OCI-LY7 (cell line): Measurements from ENCODE around the gene NPAS4. TPM values are rescaled to one million over a fixed set of nuclear protein-coding genes. Genes with fewer than 3 reads are reported as not detected.

Experiments used
- BruUV-seq: library from RNA; stranded (reverse); fragments of 400-500 nt; replicated peaks from 2 replicates; lab custom pipeline; 2021; lab: Mats Ljungman, UMichigan
- CTCF ChIA-PET: fragments of 300-600 bp; sonication (Branson Sonifier 250); formaldehyde crosslinking; loops from one replicate; lab custom pipeline; 2022; ENCODE audit warnings: antibody characterized with exemption; ENCODE audit not compliant: unreplicated experiment; lab: Charles Lee
- POLR2A ChIA-PET: fragments of 300-600 bp; sonication (Branson Sonifier 250); formaldehyde crosslinking; loops from one replicate; lab custom pipeline; 2022; ENCODE audit warnings: antibody characterized with exemption; lab: Charles Lee
- DNase-seq: peaks from one replicate; pipeline ENCODE4 v3.0.0-alpha.2; 2015; ENCODE audit warnings: low spot score
- H2AFZ ChIP-seq: fragments of 200-600 bp; sonication (generic), shearing (Covaris generic); 2 replicates; pipeline ENCODE4 v1.6.1; 2014; ENCODE audit warnings: mild to moderate bottlenecking, antibody characterized with exemption, low read length, moderate library complexity
- H3K27ac ChIP-seq: fragments of 200-600 bp; sonication (generic); 2 replicates; pipeline ENCODE4 v1.5.1; 2014; ENCODE audit warnings: mixed run types, low read depth, mild to moderate bottlenecking, moderate library complexity, low read length, inconsistent platforms; ENCODE audit not compliant: poor library complexity, severe bottlenecking
- H3K36me3 ChIP-seq: fragments of 200-600 bp; sonication (generic); 2 replicates; pipeline ENCODE4 v1.6.1; 2014; ENCODE audit warnings: mild to moderate bottlenecking, antibody characterized with exemption, low read length, moderate library complexity, mixed read lengths; ENCODE audit not compliant: insufficient read depth
- H3K4me1 ChIP-seq: fragments of 200-600 bp; sonication (generic); 2 replicates; pipeline ENCODE4 v1.5.1; 2014; ENCODE audit warnings: mild to moderate bottlenecking, low read length; ENCODE audit not compliant: insufficient read depth, poor library complexity, severe bottlenecking
- H3K4me2 ChIP-seq: fragments of 200-600 bp; sonication (generic); 2 replicates; pipeline ENCODE4 v1.6.1; 2014; ENCODE audit warnings: mild to moderate bottlenecking, low read length
- H3K4me3 ChIP-seq: fragments of 200-600 bp; sonication (generic); 2 replicates; pipeline ENCODE4 v1.5.1; 2014; ENCODE audit warnings: mild to moderate bottlenecking, low read depth, low read length; ENCODE audit not compliant: poor library complexity, severe bottlenecking
- H3K79me2 ChIP-seq: fragments of 200-600 bp; sonication (generic); 2 replicates; pipeline ENCODE4 v1.6.1; 2016; ENCODE audit warnings: low read depth, mild to moderate bottlenecking, low read length, moderate library complexity, mixed read lengths; ENCODE audit not compliant: insufficient read depth
- H3K9me2 ChIP-seq: fragments of 200-600 bp; sonication (generic); 2 replicates; pipeline ENCODE4 v1.6.1; 2016; ENCODE audit warnings: mild to moderate bottlenecking, low read length, mixed read lengths; ENCODE audit not compliant: insufficient read depth
- H3K9me3 ChIP-seq: fragments of 200-600 bp; sonication (generic); 2 replicates; pipeline ENCODE4 v1.6.1; 2014; ENCODE audit warnings: mild to moderate bottlenecking, mixed run types, low read length, mixed read lengths
- H4K20me1 ChIP-seq: fragments of 200-600 bp; sonication (generic); 2 replicates; pipeline ENCODE4 v1.6.1; 2014; ENCODE audit warnings: mild to moderate bottlenecking, antibody characterized with exemption, low read length, moderate library complexity, mixed read lengths; ENCODE audit not compliant: insufficient read depth
- EZH2phosphoT487 ChIP-seq: fragments of 200-600 bp; sonication (generic); IDR thresholded peaks from 2 replicates; pipeline ENCODE4 v1.6.1; 2018; ENCODE audit warnings: low read depth, borderline replicate concordance, mild to moderate bottlenecking, mixed run types, antibody characterized with exemption, low read length, moderate library complexity, mixed read lengths
- intact Hi-C: fragments of 100-400 bp; cut with micrococcal nuclease; formaldehyde crosslinking; loops from one replicate; pipeline ENCODE4 v1.10.0; 2022; ENCODE audit not compliant: unreplicated experiment
- small RNA-seq: library from RNA; depleted of rRNA; stranded (forward); fragments of <200 nt; gene quantifications from one replicate; pipeline ENCODE3, GENCODE V24; 2014
- total RNA-seq, 2 experiments: library from RNA; depleted of rRNA in 1 of 2; stranded (reverse); fragments of >200 nt in 1 of 2; shearing (Covaris generic) in 1 of 2; gene quantifications; 2 replicates each; pipeline ENCODE4 v1.2.3, GENCODE V29; 2014 to 2022
- TF ChIP-seq, protein P1 (sequence below): fragments of 200-600 bp; sonication (generic); conservative IDR thresholded peaks from 2 replicates; pipeline ENCODE4 v1.5.1; 2014; ENCODE audit warnings: mild to moderate bottlenecking, antibody characterized with exemption, low read length, moderate library complexity, mixed read lengths

The NPAS4 gene
- total RNA-seq, 2 experiments from 2014 or later, result not detected

- no peak overlapping the region for H3K4me2 ChIP-seq
- H3K36me3 ChIP-seq, result no peaks in the 10 kb centered on the region
- no peaks in the 10 kb centered on the region for H4K20me1 ChIP-seq
- ChIA-PET CTCF (no interaction called here), POLR2A (no interaction called here)
- H3K4me3 ChIP-seq, result no peak overlapping the region
- H3K9me3 ChIP-seq, result no peaks in the 10 kb centered on the region
- no peak overlapping the region for H2AFZ ChIP-seq
- no peak overlapping the region for H3K27ac ChIP-seq
- H3K79me2 ChIP-seq, result peaks cover under 1% of the 10 kb centered on the region; the same call in 1 of the 2 replicates
- H3K9me2 ChIP-seq, result no peaks in the 10 kb centered on the region
- TF ChIP-seq EZH2phosphoT487, result no peak
- TF ChIP-seq, protein P1, sequence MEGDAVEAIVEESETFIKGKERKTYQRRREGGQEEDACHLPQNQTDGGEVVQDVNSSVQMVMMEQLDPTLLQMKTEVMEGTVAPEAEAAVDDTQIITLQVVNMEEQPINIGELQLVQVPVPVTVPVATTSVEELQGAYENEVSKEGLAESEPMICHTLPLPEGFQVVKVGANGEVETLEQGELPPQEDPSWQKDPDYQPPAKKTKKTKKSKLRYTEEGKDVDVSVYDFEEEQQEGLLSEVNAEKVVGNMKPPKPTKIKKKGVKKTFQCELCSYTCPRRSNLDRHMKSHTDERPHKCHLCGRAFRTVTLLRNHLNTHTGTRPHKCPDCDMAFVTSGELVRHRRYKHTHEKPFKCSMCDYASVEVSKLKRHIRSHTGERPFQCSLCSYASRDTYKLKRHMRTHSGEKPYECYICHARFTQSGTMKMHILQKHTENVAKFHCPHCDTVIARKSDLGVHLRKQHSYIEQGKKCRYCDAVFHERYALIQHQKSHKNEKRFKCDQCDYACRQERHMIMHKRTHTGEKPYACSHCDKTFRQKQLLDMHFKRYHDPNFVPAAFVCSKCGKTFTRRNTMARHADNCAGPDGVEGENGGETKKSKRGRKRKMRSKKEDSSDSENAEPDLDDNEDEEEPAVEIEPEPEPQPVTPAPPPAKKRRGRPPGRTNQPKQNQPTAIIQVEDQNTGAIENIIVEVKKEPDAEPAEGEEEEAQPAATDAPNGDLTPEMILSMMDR, result no peak
- BruUV-seq, result no TSS peak
- H3K4me1 ChIP-seq, result peaks cover 6% of the 10 kb centered on the region
- DNase-seq, result no peak
- intact Hi-C loops, result no loop called here
Measured at GRCh38 chr11:66475349-66476172, 54.7 kb downstream of the NPAS4 start.

Small RNA genes within 50 kb of the gene (small RNA-seq; reads per million reads assigned to genes)
- gene RF00017 (not detected), gene RF00416 (not detected), gene RNU1-84P (0.21 reads per million)

Other genes starting within 250 kb of the NPAS4 start
- gene KLC2, start 163.3 kb upstream of the NPAS4 start, total RNA-seq (2014; rRNA removed; shearing (Covaris generic)), result 19.8 and 22.1 TPM in 2 replicates
- gene KLC2, start 163.3 kb upstream of the NPAS4 start, total RNA-seq (2022), result 43.6 and 55.2 TPM in 2 replicates
- 69.2 and 77.7 TPM in 2 replicates for gene RAB1B, start 152.4 kb upstream of the NPAS4 start, total RNA-seq (2014; rRNA removed; shearing (Covaris generic))
- gene RAB1B, start 152.4 kb upstream of the NPAS4 start, total RNA-seq (2022), result 81.8 and 88.1 TPM in 2 replicates
- gene CNIH2, start 142.9 kb upstream of the NPAS4 start, total RNA-seq (2014; rRNA removed; shearing (Covaris generic)), result 0.23 and 0.60 TPM in 2 replicates
- 2.7 and 3.5 TPM in 2 replicates for gene CNIH2, start 142.9 kb upstream of the NPAS4 start, total RNA-seq (2022)
- gene YIF1A, start 131.9 kb upstream of the NPAS4 start, total RNA-seq (2014; rRNA removed; shearing (Covaris generic)), result 63.9 and 73.4 TPM in 2 replicates
- gene YIF1A, start 131.9 kb upstream of the NPAS4 start, total RNA-seq (2022), result 44.9 and 57.2 TPM in 2 replicates
- not detected in 2 replicates for gene TMEM151A, start 129.1 kb upstream of the NPAS4 start, total RNA-seq (2014; rRNA removed; shearing (Covaris generic))
- not detected in 2 replicates for gene TMEM151A, start 129.1 kb upstream of the NPAS4 start, total RNA-seq (2022)
- 0.08 TPM in 1 of 2 replicates, not detected in the other for gene CD248, start 104.0 kb upstream of the NPAS4 start, total RNA-seq (2014; rRNA removed; shearing (Covaris generic))
- gene CD248, start 104.0 kb upstream of the NPAS4 start, total RNA-seq (2022), result 0.18 and 0.46 TPM in 2 replicates
- 1.2 and 1.6 TPM in 2 replicates for gene RIN1, start 84.6 kb upstream of the NPAS4 start, total RNA-seq (2014; rRNA removed; shearing (Covaris generic))
- 2.9 and 3.7 TPM in 2 replicates for gene RIN1, start 84.6 kb upstream of the NPAS4 start, total RNA-seq (2022)
- gene BRMS1, start 75.9 kb upstream of the NPAS4 start, total RNA-seq (2014; rRNA removed; shearing (Covaris generic)), result 43.8 and 56.2 TPM in 2 replicates
- gene BRMS1, start 75.9 kb upstream of the NPAS4 start, total RNA-seq (2022), result 35.9 and 43.1 TPM in 2 replicates
- gene B4GAT1, start 73.4 kb upstream of the NPAS4 start, total RNA-seq (2014; rRNA removed; shearing (Covaris generic)), result 10.7 and 11.7 TPM in 2 replicates
- 9.4 and 9.8 TPM in 2 replicates for gene B4GAT1, start 73.4 kb upstream of the NPAS4 start, total RNA-seq (2022)
- gene SLC29A2, start 49.3 kb upstream of the NPAS4 start, total RNA-seq (2014; rRNA removed; shearing (Covaris generic)), result 24.7 and 33.6 TPM in 2 replicates
- 55.6 and 56.4 TPM in 2 replicates for gene SLC29A2, start 49.3 kb upstream of the NPAS4 start, total RNA-seq (2022)
- gene MRPL11, start 17.8 kb downstream of the NPAS4 start, total RNA-seq (2014; rRNA removed; shearing (Covaris generic)), result 82.6 and 101 TPM in 2 replicates
- gene MRPL11, start 17.8 kb downstream of the NPAS4 start, total RNA-seq (2022), result 75.1 and 88.6 TPM in 2 replicates
- gene PELI3, start 45.9 kb downstream of the NPAS4 start, total RNA-seq (2014; rRNA removed; shearing (Covaris generic)), result 7.7 and 8.1 TPM in 2 replicates
- 4.3 and 4.5 TPM in 2 replicates for gene PELI3, start 45.9 kb downstream of the NPAS4 start, total RNA-seq (2022)
- gene DPP3, start 59.4 kb downstream of the NPAS4 start, total RNA-seq (2014; rRNA removed; shearing (Covaris generic)), result 40.0 and 47.2 TPM in 2 replicates
- gene DPP3, start 59.4 kb downstream of the NPAS4 start, total RNA-seq (2022), result 53.4 and 60.3 TPM in 2 replicates
- 8.7 and 14.7 TPM in 2 replicates for gene BBS1, start 89.6 kb downstream of the NPAS4 start, total RNA-seq (2014; rRNA removed; shearing (Covaris generic))
- 15.2 and 15.7 TPM in 2 replicates for gene BBS1, start 89.6 kb downstream of the NPAS4 start, total RNA-seq (2022)
- gene ZDHHC24, start 125.0 kb downstream of the NPAS4 start, total RNA-seq (2014; rRNA removed; shearing (Covaris generic)), result 11.3 and 11.9 TPM in 2 replicates
- gene ZDHHC24, start 125.0 kb downstream of the NPAS4 start, total RNA-seq (2022), result 33.3 and 35.1 TPM in 2 replicates
- gene ACTN3, start 125.9 kb downstream of the NPAS4 start, total RNA-seq (2014; rRNA removed; shearing (Covaris generic)), result not detected in 2 replicates
- 0.15 and 0.27 TPM in 2 replicates for gene ACTN3, start 125.9 kb downstream of the NPAS4 start, total RNA-seq (2022)
- gene CTSF, start 147.6 kb downstream of the NPAS4 start, total RNA-seq (2014; rRNA removed; shearing (Covaris generic)), result not detected in 2 replicates
- gene CTSF, start 147.6 kb downstream of the NPAS4 start, total RNA-seq (2022), result not detected in 2 replicates
- 0.13 and 0.26 TPM in 2 replicates for gene CCDC87, start 172.0 kb downstream of the NPAS4 start, total RNA-seq (2014; rRNA removed; shearing (Covaris generic))
- gene CCDC87, start 172.0 kb downstream of the NPAS4 start, total RNA-seq (2022), result 0.17 and 0.36 TPM in 2 replicates
- 31.7 and 32.6 TPM in 2 replicates for gene CCS, start 172.2 kb downstream of the NPAS4 start, total RNA-seq (2014; rRNA removed; shearing (Covaris generic))
- gene CCS, start 172.2 kb downstream of the NPAS4 start, total RNA-seq (2022), result 34.4 and 36.7 TPM in 2 replicates
- 65.8 and 94.6 TPM in 2 replicates for gene RBM14, start 195.6 kb downstream of the NPAS4 start, total RNA-seq (2014; rRNA removed; shearing (Covaris generic))
- gene RBM14, start 195.6 kb downstream of the NPAS4 start, total RNA-seq (2022), result 227 and 243 TPM in 2 replicates
- 66.0 and 93.9 TPM in 2 replicates for gene RBM4, start 217.7 kb downstream of the NPAS4 start, total RNA-seq (2014; rRNA removed; shearing (Covaris generic))
- gene RBM4, start 217.7 kb downstream of the NPAS4 start, total RNA-seq (2022), result 139 and 140 TPM in 2 replicates